ENCODE measurements around the gene HMCN1.

Gene HMCN1

DNA sequence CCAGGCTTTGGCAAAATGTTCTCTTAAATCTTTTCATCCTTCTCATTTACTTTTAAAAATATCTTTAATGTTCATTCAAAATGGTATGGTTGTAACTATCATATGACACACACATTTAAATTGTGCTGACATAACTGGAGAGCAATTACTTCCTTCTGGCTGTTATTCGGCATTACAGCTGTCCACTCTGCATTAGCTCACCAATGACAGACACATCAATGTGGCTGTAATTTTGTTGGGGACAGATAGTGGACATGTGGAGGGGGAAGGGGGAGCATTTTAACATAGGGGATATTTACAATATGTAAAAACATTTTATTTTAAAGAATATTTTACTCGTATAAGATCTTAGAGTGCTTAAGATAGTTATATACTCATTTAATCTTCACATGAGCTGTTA, 319.8 kb downstream of the HMCN1 start:
- ATAC-seq = no peak
- no peak for TF ChIP-seq ZNF8 (CRISPR knock-in tag; IDR thresholded peaks at IDR 0.05)
- no peak for TF ChIP-seq OSR1 (CRISPR knock-in tag; IDR thresholded peaks at IDR 0.05)
- TF ChIP-seq, protein P1, sequence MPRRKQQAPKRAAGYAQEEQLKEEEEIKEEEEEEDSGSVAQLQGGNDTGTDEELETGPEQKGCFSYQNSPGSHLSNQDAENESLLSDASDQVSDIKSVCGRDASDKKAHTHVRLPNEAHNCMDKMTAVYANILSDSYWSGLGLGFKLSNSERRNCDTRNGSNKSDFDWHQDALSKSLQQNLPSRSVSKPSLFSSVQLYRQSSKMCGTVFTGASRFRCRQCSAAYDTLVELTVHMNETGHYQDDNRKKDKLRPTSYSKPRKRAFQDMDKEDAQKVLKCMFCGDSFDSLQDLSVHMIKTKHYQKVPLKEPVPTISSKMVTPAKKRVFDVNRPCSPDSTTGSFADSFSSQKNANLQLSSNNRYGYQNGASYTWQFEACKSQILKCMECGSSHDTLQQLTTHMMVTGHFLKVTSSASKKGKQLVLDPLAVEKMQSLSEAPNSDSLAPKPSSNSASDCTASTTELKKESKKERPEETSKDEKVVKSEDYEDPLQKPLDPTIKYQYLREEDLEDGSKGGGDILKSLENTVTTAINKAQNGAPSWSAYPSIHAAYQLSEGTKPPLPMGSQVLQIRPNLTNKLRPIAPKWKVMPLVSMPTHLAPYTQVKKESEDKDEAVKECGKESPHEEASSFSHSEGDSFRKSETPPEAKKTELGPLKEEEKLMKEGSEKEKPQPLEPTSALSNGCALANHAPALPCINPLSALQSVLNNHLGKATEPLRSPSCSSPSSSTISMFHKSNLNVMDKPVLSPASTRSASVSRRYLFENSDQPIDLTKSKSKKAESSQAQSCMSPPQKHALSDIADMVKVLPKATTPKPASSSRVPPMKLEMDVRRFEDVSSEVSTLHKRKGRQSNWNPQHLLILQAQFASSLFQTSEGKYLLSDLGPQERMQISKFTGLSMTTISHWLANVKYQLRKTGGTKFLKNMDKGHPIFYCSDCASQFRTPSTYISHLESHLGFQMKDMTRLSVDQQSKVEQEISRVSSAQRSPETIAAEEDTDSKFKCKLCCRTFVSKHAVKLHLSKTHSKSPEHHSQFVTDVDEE (CRISPR knock-in tag; IDR thresholded peaks at IDR 0.05) = no peak
- no peak for TF ChIP-seq ZC3H10 (CRISPR knock-in tag; IDR thresholded peaks at IDR 0.05)
- TF ChIP-seq, protein P2, sequence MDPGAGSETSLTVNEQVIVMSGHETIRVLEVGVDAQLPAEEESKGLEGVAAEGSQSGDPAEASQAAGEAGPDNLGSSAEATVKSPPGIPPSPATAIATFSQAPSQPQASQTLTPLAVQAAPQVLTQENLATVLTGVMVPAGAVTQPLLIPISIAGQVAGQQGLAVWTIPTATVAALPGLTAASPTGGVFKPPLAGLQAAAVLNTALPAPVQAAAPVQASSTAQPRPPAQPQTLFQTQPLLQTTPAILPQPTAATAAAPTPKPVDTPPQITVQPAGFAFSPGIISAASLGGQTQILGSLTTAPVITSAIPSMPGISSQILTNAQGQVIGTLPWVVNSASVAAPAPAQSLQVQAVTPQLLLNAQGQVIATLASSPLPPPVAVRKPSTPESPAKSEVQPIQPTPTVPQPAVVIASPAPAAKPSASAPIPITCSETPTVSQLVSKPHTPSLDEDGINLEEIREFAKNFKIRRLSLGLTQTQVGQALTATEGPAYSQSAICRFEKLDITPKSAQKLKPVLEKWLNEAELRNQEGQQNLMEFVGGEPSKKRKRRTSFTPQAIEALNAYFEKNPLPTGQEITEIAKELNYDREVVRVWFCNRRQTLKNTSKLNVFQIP (CRISPR knock-in tag; IDR thresholded peaks at IDR 0.05; ENCODE audit: borderline replicate concordance, low read depth) = no peak
- TF ChIP-seq, protein P3, sequence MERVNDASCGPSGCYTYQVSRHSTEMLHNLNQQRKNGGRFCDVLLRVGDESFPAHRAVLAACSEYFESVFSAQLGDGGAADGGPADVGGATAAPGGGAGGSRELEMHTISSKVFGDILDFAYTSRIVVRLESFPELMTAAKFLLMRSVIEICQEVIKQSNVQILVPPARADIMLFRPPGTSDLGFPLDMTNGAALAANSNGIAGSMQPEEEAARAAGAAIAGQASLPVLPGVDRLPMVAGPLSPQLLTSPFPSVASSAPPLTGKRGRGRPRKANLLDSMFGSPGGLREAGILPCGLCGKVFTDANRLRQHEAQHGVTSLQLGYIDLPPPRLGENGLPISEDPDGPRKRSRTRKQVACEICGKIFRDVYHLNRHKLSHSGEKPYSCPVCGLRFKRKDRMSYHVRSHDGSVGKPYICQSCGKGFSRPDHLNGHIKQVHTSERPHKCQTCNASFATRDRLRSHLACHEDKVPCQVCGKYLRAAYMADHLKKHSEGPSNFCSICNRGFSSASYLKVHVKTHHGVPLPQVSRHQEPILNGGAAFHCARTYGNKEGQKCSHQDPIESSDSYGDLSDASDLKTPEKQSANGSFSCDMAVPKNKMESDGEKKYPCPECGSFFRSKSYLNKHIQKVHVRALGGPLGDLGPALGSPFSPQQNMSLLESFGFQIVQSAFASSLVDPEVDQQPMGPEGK (CRISPR knock-in tag; IDR thresholded peaks at IDR 0.05; ENCODE audit: borderline replicate concordance) = no peak
- TF ChIP-seq ARNTL (CRISPR knock-in tag; IDR thresholded peaks at IDR 0.05; ENCODE audit: borderline replicate concordance, low read depth) = no peak
- no peak for TF ChIP-seq ESRRG (CRISPR knock-in tag; IDR thresholded peaks at IDR 0.05)
- no peak for TF ChIP-seq PPARA (CRISPR knock-in tag; IDR thresholded peaks at IDR 0.05; ENCODE audit: borderline replicate concordance)
- TF ChIP-seq, protein P4, sequence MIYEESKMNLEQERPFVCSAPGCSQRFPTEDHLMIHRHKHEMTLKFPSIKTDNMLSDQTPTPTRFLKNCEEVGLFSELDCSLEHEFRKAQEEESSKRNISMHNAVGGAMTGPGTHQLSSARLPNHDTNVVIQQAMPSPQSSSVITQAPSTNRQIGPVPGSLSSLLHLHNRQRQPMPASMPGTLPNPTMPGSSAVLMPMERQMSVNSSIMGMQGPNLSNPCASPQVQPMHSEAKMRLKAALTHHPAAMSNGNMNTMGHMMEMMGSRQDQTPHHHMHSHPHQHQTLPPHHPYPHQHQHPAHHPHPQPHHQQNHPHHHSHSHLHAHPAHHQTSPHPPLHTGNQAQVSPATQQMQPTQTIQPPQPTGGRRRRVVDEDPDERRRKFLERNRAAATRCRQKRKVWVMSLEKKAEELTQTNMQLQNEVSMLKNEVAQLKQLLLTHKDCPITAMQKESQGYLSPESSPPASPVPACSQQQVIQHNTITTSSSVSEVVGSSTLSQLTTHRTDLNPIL (CRISPR knock-in tag; IDR thresholded peaks at IDR 0.05; ENCODE audit: low read depth) = no peak
- no peak for TF ChIP-seq ZFP30 (CRISPR knock-in tag; IDR thresholded peaks at IDR 0.05)
- no peak for TF ChIP-seq ZNF70 (CRISPR knock-in tag; IDR thresholded peaks at IDR 0.05)
- no peak for TF ChIP-seq ZNF565 (CRISPR knock-in tag; conservative IDR thresholded peaks at IDR 0.05; ENCODE audit: low read depth)
- no peak for TF ChIP-seq TCF4 (CRISPR knock-in tag; IDR thresholded peaks at IDR 0.05; ENCODE audit: borderline replicate concordance)
- no peak for TF ChIP-seq CSDC2 (CRISPR knock-in tag; IDR thresholded peaks at IDR 0.05)
- no peak for TF ChIP-seq ISL1 (CRISPR knock-in tag; IDR thresholded peaks at IDR 0.05)
- TF ChIP-seq GLIS3 (CRISPR knock-in tag; IDR thresholded peaks at IDR 0.05) = no peak
- TF ChIP-seq, protein P5, sequence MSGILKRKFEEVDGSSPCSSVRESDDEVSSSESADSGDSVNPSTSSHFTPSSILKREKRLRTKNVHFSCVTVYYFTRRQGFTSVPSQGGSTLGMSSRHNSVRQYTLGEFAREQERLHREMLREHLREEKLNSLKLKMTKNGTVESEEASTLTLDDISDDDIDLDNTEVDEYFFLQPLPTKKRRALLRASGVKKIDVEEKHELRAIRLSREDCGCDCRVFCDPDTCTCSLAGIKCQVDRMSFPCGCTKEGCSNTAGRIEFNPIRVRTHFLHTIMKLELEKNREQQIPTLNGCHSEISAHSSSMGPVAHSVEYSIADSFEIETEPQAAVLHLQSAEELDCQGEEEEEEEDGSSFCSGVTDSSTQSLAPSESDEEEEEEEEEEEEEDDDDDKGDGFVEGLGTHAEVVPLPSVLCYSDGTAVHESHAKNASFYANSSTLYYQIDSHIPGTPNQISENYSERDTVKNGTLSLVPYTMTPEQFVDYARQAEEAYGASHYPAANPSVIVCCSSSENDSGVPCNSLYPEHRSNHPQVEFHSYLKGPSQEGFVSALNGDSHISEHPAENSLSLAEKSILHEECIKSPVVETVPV (CRISPR knock-in tag; IDR thresholded peaks at IDR 0.05) = no peak
- no peak for TF ChIP-seq RARB (CRISPR knock-in tag; IDR thresholded peaks at IDR 0.05)

DNA sequence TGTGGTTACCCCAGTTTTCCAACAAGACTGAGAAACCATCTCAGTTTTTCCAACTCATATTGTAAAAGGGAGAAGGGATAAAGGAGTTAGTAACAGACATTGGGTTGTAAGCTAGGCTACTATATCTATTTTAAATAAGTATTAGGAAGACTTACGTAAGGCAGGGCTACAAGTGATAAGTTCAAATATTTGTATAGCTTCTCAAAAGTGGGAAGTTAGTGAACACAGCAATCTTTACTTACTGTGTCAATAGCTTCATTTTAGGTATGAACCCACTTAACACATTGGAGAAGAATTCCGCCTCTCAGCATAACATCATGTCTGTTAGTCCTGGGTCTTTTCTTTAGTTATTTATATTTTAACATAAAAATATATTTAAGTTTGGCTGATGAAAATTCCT, 320.7 kb downstream of the HMCN1 start:
- no peak for TF ChIP-seq TCF4 (CRISPR knock-in tag; IDR thresholded peaks at IDR 0.05; ENCODE audit: borderline replicate concordance)
- TF ChIP-seq GLIS3 (CRISPR knock-in tag; IDR thresholded peaks at IDR 0.05) = no peak
- TF ChIP-seq SNAI2 (CRISPR knock-in tag; IDR thresholded peaks at IDR 0.05) = no peak
- TF ChIP-seq OSR1 (CRISPR knock-in tag; IDR thresholded peaks at IDR 0.05) = no peak
- no peak for TF ChIP-seq ZNF70 (CRISPR knock-in tag; IDR thresholded peaks at IDR 0.05)
- no peak for TF ChIP-seq CSDC2 (CRISPR knock-in tag; IDR thresholded peaks at IDR 0.05)
- TF ChIP-seq, protein P2 (CRISPR knock-in tag; IDR thresholded peaks at IDR 0.05; ENCODE audit: borderline replicate concordance, low read depth) = no peak
- TF ChIP-seq ARNTL (CRISPR knock-in tag; IDR thresholded peaks at IDR 0.05; ENCODE audit: borderline replicate concordance, low read depth) = no peak
- TF ChIP-seq ZFP30 (CRISPR knock-in tag; IDR thresholded peaks at IDR 0.05) = no peak
- no peak for TF ChIP-seq RARB (CRISPR knock-in tag; IDR thresholded peaks at IDR 0.05)
- no peak for TF ChIP-seq TOX (CRISPR knock-in tag; IDR thresholded peaks at IDR 0.05; ENCODE audit: borderline replicate concordance)
- no peak for TF ChIP-seq ESRRG (CRISPR knock-in tag; IDR thresholded peaks at IDR 0.05)
- no peak for TF ChIP-seq ZNF8 (CRISPR knock-in tag; IDR thresholded peaks at IDR 0.05)
- TF ChIP-seq ZFP3 (CRISPR knock-in tag; IDR thresholded peaks at IDR 0.05) = no peak
- no peak for TF ChIP-seq BACH2 (CRISPR knock-in tag; IDR thresholded peaks at IDR 0.05; ENCODE audit: borderline replicate concordance)
- TF ChIP-seq ZC3H10 (CRISPR knock-in tag; IDR thresholded peaks at IDR 0.05) = no peak
- no peak for TF ChIP-seq ISL1 (CRISPR knock-in tag; IDR thresholded peaks at IDR 0.05)
- no peak for TF ChIP-seq PPARA (CRISPR knock-in tag; IDR thresholded peaks at IDR 0.05; ENCODE audit: borderline replicate concordance)
- TF ChIP-seq, protein P4 (CRISPR knock-in tag; IDR thresholded peaks at IDR 0.05; ENCODE audit: low read depth) = no peak
- TF ChIP-seq, protein P3 (CRISPR knock-in tag; IDR thresholded peaks at IDR 0.05; ENCODE audit: borderline replicate concordance) = no peak
- ATAC-seq = no peak
